Ovary (tissue), 3 donors: ENCODE measurements around the gene OLFML2A.

Experiments
- POLR2A ChIP-seq: fragments of 450-650 bp; IDR thresholded peaks from one replicate; pipeline ENCODE4 v1.6.1; 2017; ENCODE audit warnings: antibody characterized with exemption, mild to moderate bottlenecking, moderate library complexity
- TF ChIP-seq, protein P1 (sequence below), 3 donors: fragments of 450-650 bp in 2 of 3; fragments of 200-600 bp in 1 of 3; IDR thresholded peaks; one replicate each; pipeline versions ENCODE4 v1.5.1 to v1.8.0; 2016 to 2022; ENCODE audit warnings: antibody characterized with exemption in 3 of 3, mild to moderate bottlenecking in 1 of 3
- donor health status: DM: no; HTN: no; CAD: no.

- TF ChIP-seq, protein P1, sequence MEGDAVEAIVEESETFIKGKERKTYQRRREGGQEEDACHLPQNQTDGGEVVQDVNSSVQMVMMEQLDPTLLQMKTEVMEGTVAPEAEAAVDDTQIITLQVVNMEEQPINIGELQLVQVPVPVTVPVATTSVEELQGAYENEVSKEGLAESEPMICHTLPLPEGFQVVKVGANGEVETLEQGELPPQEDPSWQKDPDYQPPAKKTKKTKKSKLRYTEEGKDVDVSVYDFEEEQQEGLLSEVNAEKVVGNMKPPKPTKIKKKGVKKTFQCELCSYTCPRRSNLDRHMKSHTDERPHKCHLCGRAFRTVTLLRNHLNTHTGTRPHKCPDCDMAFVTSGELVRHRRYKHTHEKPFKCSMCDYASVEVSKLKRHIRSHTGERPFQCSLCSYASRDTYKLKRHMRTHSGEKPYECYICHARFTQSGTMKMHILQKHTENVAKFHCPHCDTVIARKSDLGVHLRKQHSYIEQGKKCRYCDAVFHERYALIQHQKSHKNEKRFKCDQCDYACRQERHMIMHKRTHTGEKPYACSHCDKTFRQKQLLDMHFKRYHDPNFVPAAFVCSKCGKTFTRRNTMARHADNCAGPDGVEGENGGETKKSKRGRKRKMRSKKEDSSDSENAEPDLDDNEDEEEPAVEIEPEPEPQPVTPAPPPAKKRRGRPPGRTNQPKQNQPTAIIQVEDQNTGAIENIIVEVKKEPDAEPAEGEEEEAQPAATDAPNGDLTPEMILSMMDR (IDR thresholded peaks at IDR 0.05): no peak
- no peak for TF ChIP-seq POLR2A
Observed at GRCh38 chr9:124793015-124793541, 16.1 kb downstream of the OLFML2A start.
